IMR-90 (cell line): Measurements from ENCODE around the gene PYGM. TPM values are rescaled to one million over a fixed set of nuclear protein-coding genes. Genes with fewer than 3 reads are reported as not detected.

ENCODE experiments used
- ATAC-seq: fragments of 200-7000 bp; cut with Tn5 transposase; 2 replicates; pipeline ENCODE4 v1.9.1; 2020; ENCODE audit warnings: low read depth, mild to moderate bottlenecking, moderate library complexity
- BruUV-seq: library from RNA; stranded (reverse); fragments of 400-500 nt; replicated peaks from 2 replicates; lab custom pipeline; 2021; lab: Mats Ljungman, UMichigan
- CTCF ChIA-PET: fragments of 300-600 bp; formaldehyde crosslinking; extraction: SDS; loops from one replicate; lab custom pipeline; 2021; ENCODE audit warnings: antibody characterized with exemption; lab: Yijun Ruan, JAX
- POLR2A ChIA-PET: fragments of 300-600 bp; sonication (Branson Sonifier 250); formaldehyde crosslinking; loops from one replicate; lab custom pipeline; 2022; ENCODE audit warnings: antibody characterized with exemption; ENCODE audit not compliant: unreplicated experiment; lab: Charles Lee
- DNase-seq: peaks from one replicate; pipeline ENCODE4 v3.0.0; 2013
- H2AFZ ChIP-seq: replicated peaks from 2 replicates; pipeline ENCODE3; 2013; ENCODE audit warnings: low read length, mild to moderate bottlenecking; ENCODE audit not compliant: poor library complexity
- H2AK5ac ChIP-seq: 2 replicates; pipeline ENCODE4 v1.6.1; 2013; ENCODE audit warnings: low read depth, low read length, inconsistent platforms
- H2AK9ac ChIP-seq: replicated peaks from 2 replicates; pipeline ENCODE3; 2013; ENCODE audit warnings: mild to moderate bottlenecking, low read depth, low read length, moderate library complexity; ENCODE audit not compliant: poor library complexity
- H2BK120ac ChIP-seq: 2 replicates; pipeline ENCODE4 v1.6.1; 2013; ENCODE audit warnings: low read depth, low read length, inconsistent platforms
- H2BK15ac ChIP-seq: 3 replicates; pipeline ENCODE4 v1.6.1; 2013; ENCODE audit warnings: low read depth, low read length, inconsistent platforms
- H2BK20ac ChIP-seq: 2 replicates; pipeline ENCODE4 v1.6.1; 2013; ENCODE audit warnings: low read depth, mild to moderate bottlenecking, inconsistent platforms, low read length, moderate library complexity
- H2BK5ac ChIP-seq: 2 replicates; pipeline ENCODE4 v1.6.1; 2013; ENCODE audit warnings: mild to moderate bottlenecking, low read depth, low read length, inconsistent platforms; ENCODE audit not compliant: poor library complexity, severe bottlenecking
- H3K14ac ChIP-seq: replicated peaks from 2 replicates; pipeline ENCODE4 v1.6.1; 2013; ENCODE audit warnings: low read depth, low read length, inconsistent platforms
- H3K18ac ChIP-seq: 2 replicates; pipeline ENCODE4 v1.6.1; 2013; ENCODE audit warnings: low read depth, low read length, control low read depth
- H3K23ac ChIP-seq: 2 replicates; pipeline ENCODE4 v1.6.1; 2013; ENCODE audit warnings: low read depth, low read length, inconsistent platforms
- H3K27ac ChIP-seq: 2 replicates; pipeline ENCODE4 v1.5.1; 2013; ENCODE audit warnings: mild to moderate bottlenecking, control low read depth, low read length; ENCODE audit not compliant: insufficient read depth
- H3K27me3 ChIP-seq: 2 replicates; pipeline ENCODE4 v1.6.1; 2013; ENCODE audit warnings: low read length; ENCODE audit not compliant: control insufficient read depth, insufficient read depth
- H3K36me3 ChIP-seq: 2 replicates; pipeline ENCODE4 v1.6.1; 2013; ENCODE audit warnings: low read length, mixed read lengths; ENCODE audit not compliant: control insufficient read depth, insufficient read depth
- H3K4ac ChIP-seq: 2 replicates; pipeline ENCODE4 v1.6.1; 2013; ENCODE audit warnings: low read depth, low read length, inconsistent platforms
- H3K4me1 ChIP-seq: 2 replicates; pipeline ENCODE4 v1.6.1; 2013; ENCODE audit warnings: low read length, mixed read lengths; ENCODE audit not compliant: control insufficient read depth, insufficient read depth
- H3K4me2 ChIP-seq: 2 replicates; pipeline ENCODE4 v1.6.1; 2013; ENCODE audit warnings: low read depth, mild to moderate bottlenecking, control low read depth, low read length, moderate library complexity
- H3K4me3 ChIP-seq: 2 replicates; pipeline ENCODE4 v1.5.1; 2013; ENCODE audit warnings: low read depth, mild to moderate bottlenecking, control low read depth, low read length, moderate library complexity; ENCODE audit not compliant: insufficient read depth
- H3K56ac ChIP-seq: 2 replicates; pipeline ENCODE4 v1.6.1; 2013; ENCODE audit warnings: low read length, inconsistent platforms; ENCODE audit not compliant: insufficient read depth; ENCODE audit errors: extremely low read depth
- H3K79me1 ChIP-seq, 2 experiments: 2 replicates each; pipeline ENCODE4 v1.6.1; 2013; ENCODE audit warnings: low read length in 2 of 2, inconsistent platforms in 1 of 2, low read depth in 1 of 2
- H3K9ac ChIP-seq: 2 replicates; pipeline ENCODE4 v1.6.1; 2013; ENCODE audit warnings: low read depth, low read length, control low read depth
- H3K9me1 ChIP-seq: 2 replicates; pipeline ENCODE4 v1.6.1; 2013; ENCODE audit warnings: low read length, inconsistent platforms; ENCODE audit not compliant: insufficient read depth
- H3K9me3 ChIP-seq: 2 replicates; pipeline ENCODE4 v1.6.1; 2013; ENCODE audit warnings: low read length; ENCODE audit not compliant: control insufficient read depth, insufficient read depth
- H4K20me1 ChIP-seq: 2 replicates; pipeline ENCODE4 v1.6.1; 2013; ENCODE audit warnings: low read length, inconsistent platforms; ENCODE audit not compliant: insufficient read depth
- H4K5ac ChIP-seq: 2 replicates; pipeline ENCODE4 v1.6.1; 2013; ENCODE audit warnings: mild to moderate bottlenecking, low read depth, low read length, control low read depth
- H4K8ac ChIP-seq, 2 experiments: 2 replicates each; pipeline ENCODE4 v1.6.1; 2013; ENCODE audit warnings: low read depth in 2 of 2, low read length in 2 of 2, control low read depth in 1 of 2, inconsistent platforms in 1 of 2
- H4K91ac ChIP-seq: 2 replicates; pipeline ENCODE4 v1.6.1; 2013; ENCODE audit warnings: low read depth, low read length, inconsistent platforms; ENCODE audit not compliant: insufficient read depth
- CEBPB ChIP-seq: IDR thresholded peaks from 2 replicates; pipeline ENCODE4 v1.6.1; 2012; ENCODE audit warnings: low read depth, low read length, improper control_type of control experiment
- CHD1 ChIP-seq: IDR thresholded peaks from 2 replicates; pipeline ENCODE4 v1.6.1; 2012; ENCODE audit warnings: low read depth, low read length, improper control_type of control experiment
- MXI1 ChIP-seq: IDR thresholded peaks from 2 replicates; pipeline ENCODE4 v1.6.1; 2012; ENCODE audit warnings: low read depth, mild to moderate bottlenecking, low read length, moderate library complexity, borderline replicate concordance
- RCOR1 ChIP-seq: IDR thresholded peaks from 2 replicates; pipeline ENCODE4 v1.6.1; 2012; ENCODE audit warnings: mild to moderate bottlenecking, low read length, improper control_type of control experiment; ENCODE audit not compliant: insufficient replicate concordance
- SMC3 ChIP-seq: fragments of 150-350 bp; IDR thresholded peaks from 2 replicates; pipeline ENCODE4 v1.6.1; 2016; ENCODE audit warnings: low read depth, mild to moderate bottlenecking, antibody characterized with exemption, low read length, moderate library complexity
- WGBS, 2 experiments: methylation state at CpG; one replicate each; pipeline versions ENCODE4 v1.1.5 to v1.1.7; 2013; ENCODE audit warnings: missing lambda C conversion rate in 2 of 2; ENCODE audit not compliant: insufficient read length in 1 of 2; ENCODE audit errors: extremely low coverage in 2 of 2; 5-methylcytosine and 5-hydroxymethylcytosine counted together
- dilution Hi-C: fragments of 300-500 bp; cut with HindIII; formaldehyde crosslinking; loops from one replicate; pipeline ENCODE4 v1.14.3; 2018; ENCODE audit warnings: low sequenced_read_pairs; ENCODE audit not compliant: unreplicated experiment
- in situ Hi-C: fragments of 300-500 bp; cut with MboI; formaldehyde crosslinking; loops from 3 replicates; pipeline ENCODE4 v1.14.3; 2019; ENCODE audit warnings: low sequenced_read_pairs, inconsistent platforms, mixed read lengths
- intact Hi-C: fragments of 100-400 bp; cut with micrococcal nuclease; formaldehyde crosslinking; loops from 2 replicates; pipeline ENCODE4 v1.10.0; 2022
- polyA plus RNA-seq, 3 experiments: library from polyadenylated mRNA; depleted of rRNA; stranded (reverse); fragments of >200 nt; gene quantifications; 2 replicates each; pipeline ENCODE4 v1.2.3, GENCODE V29; 2012; ENCODE audit warnings: low replicate concordance in 1 of 3
- total RNA-seq: library from RNA; depleted of rRNA; stranded (reverse); fragments of >200 nt; gene quantifications from 2 replicates; pipeline ENCODE4 v1.2.3, GENCODE V29; 2012
- TF ChIP-seq, protein P1 (sequence below): conservative IDR thresholded peaks from 2 replicates; pipeline ENCODE4 v1.5.1; 2012; ENCODE audit warnings: mild to moderate bottlenecking, low read depth, low read length, improper control_type of control experiment

Gene PYGM
- total and polyA plus RNA-seq, 2 of the 4 experiments (the other 2 are of a cell fraction), result 0.18 to 0.21 TPM

GRCh38 chr11:64753380-64754123, 6.2 kb downstream of the PYGM start:
- Histone ChIP-seq H3K36me3 (no peaks in the 10 kb centered on the region), H3K9me1 (no peaks in the 10 kb centered on the region), H3K27ac (no peak overlapping the region), H3K23ac (no peak overlapping the region), H4K5ac (no peak overlapping the region), H3K4me2 (no peak overlapping the region), H3K18ac (no peak overlapping the region), H3K56ac (no peak overlapping the region), H3K9ac (no peak overlapping the region), H3K14ac (no peak overlapping the region), H3K4me3 (no peak overlapping the region), H2BK15ac (no peak overlapping the region), H2BK5ac (no peak overlapping the region), H3K4ac (no peak overlapping the region), H2AFZ (no peak overlapping the region), H4K8ac (no peak overlapping the region), H2BK120ac (no peak overlapping the region), H3K4me1 (no peaks in the 10 kb centered on the region), H3K79me1 (no peaks in the 10 kb centered on the region), H3K9me3 (no peaks in the 10 kb centered on the region), H4K91ac (no peak overlapping the region), H2BK20ac (no peak overlapping the region), H2AK9ac (no peak overlapping the region), H4K20me1 (peaks cover 5% of the 10 kb centered on the region; the same call in 1 of the 2 replicates), H2AK5ac (no peak overlapping the region), H3K27me3 (no peaks in the 10 kb centered on the region)
- intact Hi-C loops (no loop called here), dilution Hi-C loops (no loop called here), in situ Hi-C loops (no loop called here)
- no TSS peak for BruUV-seq
- TF ChIP-seq SMC3 (no peak), CEBPB (no peak), RCOR1 (no peak), CHD1 (no peak), MXI1 (no peak)
- TF ChIP-seq, protein P1, sequence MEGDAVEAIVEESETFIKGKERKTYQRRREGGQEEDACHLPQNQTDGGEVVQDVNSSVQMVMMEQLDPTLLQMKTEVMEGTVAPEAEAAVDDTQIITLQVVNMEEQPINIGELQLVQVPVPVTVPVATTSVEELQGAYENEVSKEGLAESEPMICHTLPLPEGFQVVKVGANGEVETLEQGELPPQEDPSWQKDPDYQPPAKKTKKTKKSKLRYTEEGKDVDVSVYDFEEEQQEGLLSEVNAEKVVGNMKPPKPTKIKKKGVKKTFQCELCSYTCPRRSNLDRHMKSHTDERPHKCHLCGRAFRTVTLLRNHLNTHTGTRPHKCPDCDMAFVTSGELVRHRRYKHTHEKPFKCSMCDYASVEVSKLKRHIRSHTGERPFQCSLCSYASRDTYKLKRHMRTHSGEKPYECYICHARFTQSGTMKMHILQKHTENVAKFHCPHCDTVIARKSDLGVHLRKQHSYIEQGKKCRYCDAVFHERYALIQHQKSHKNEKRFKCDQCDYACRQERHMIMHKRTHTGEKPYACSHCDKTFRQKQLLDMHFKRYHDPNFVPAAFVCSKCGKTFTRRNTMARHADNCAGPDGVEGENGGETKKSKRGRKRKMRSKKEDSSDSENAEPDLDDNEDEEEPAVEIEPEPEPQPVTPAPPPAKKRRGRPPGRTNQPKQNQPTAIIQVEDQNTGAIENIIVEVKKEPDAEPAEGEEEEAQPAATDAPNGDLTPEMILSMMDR, result no peak
- ChIA-PET POLR2A (no interaction called here), CTCF (no interaction called here)
- DNase-seq (no peak), ATAC-seq (no peak)
- WGBS, 2 experiments, result 96% methylated on average over 15 of the region's 43 CpGs; no CpG with 5 or more reads in 1 of the 2 experiments
